A673 (cell line): ENCODE data around the gene MOB3A.

Source experiments
- EZH2 ChIP-seq: fragments of 200-600 bp; sonication (generic); IDR thresholded peaks from 2 replicates; pipeline ENCODE4 v1.6.1; 2017; ENCODE audit warnings: borderline replicate concordance, low read depth, mild to moderate bottlenecking, mixed read lengths, antibody characterized with exemption, low read length; ENCODE audit not compliant: poor library complexity, severe bottlenecking
- TF ChIP-seq, protein P1 (sequence below): fragments of 300-800, 200-600 bp; sonication (generic); conservative IDR thresholded peaks from 2 replicates; pipeline ENCODE4 v1.5.1; 2017; ENCODE audit warnings: low read depth, mild to moderate bottlenecking, antibody characterized with exemption, low read length, moderate library complexity, mixed read lengths

DNA sequence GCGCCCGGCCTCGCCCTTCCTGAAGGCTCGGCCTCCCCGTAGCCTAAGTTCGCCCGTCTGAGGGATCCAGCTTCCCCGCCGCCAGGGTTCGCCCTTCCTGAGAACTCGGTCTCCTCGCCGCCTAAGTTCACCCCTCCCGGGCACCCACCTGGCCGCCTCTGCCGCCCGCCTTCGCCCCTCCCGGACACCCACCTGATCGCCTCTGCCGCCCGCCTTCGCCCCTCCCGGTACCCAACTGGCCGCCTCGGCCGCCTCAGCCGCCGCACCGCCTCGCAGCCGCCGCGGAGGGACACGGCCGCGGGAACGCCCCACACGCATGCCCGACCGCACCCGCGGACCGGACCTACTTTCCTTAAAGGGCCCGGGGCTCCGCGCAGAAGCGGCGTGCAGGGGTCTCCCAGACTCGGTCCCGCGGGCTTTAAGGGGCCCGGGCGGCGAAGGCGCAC is at the start of gene MOB3A:
- TF ChIP-seq EZH2 = no peak
- TF ChIP-seq, protein P1, sequence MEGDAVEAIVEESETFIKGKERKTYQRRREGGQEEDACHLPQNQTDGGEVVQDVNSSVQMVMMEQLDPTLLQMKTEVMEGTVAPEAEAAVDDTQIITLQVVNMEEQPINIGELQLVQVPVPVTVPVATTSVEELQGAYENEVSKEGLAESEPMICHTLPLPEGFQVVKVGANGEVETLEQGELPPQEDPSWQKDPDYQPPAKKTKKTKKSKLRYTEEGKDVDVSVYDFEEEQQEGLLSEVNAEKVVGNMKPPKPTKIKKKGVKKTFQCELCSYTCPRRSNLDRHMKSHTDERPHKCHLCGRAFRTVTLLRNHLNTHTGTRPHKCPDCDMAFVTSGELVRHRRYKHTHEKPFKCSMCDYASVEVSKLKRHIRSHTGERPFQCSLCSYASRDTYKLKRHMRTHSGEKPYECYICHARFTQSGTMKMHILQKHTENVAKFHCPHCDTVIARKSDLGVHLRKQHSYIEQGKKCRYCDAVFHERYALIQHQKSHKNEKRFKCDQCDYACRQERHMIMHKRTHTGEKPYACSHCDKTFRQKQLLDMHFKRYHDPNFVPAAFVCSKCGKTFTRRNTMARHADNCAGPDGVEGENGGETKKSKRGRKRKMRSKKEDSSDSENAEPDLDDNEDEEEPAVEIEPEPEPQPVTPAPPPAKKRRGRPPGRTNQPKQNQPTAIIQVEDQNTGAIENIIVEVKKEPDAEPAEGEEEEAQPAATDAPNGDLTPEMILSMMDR = peak; percentile 55
